Measurements from ENCODE around the gene DDA1. TPM values are rescaled to one million over a fixed set of nuclear protein-coding genes. Genes with fewer than 3 reads are reported as not detected.

DDA1 gene
- total and polyA plus RNA-seq, 10 of the 15 experiments (the other 5 are each of a cell fraction or from before 2014, with no cell fraction given) = 0.76 to 71.0 (median 39.4) TPM

DNA sequence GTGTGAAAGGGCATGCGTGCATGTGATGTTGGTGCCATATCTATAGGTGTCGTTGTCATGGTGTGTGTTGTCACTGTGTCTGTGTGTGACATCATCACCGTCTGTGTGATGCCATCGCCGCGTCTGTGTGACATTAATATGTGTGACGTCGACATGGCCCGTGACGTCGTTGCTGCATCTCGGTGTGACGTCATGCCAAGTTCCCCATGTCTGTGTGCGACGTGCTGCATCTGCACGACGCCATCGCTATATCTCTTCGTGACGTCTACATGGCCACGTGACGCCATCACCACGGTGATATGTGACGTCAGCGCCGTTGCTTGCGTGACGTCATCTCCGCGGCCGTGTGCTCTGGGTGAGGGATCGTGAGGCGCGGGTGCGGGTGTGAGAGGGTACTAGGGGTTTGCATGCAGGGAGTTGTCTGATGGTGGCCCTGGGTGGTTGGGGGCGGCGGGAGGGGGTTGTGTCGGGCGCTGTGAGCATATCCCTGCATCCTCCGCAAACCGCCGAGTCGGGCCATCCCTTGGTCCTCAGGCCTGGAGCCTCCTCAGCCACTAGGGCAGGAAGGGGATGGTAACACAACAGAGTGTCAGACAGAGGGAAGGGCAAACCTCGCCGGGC, 42.6 kb downstream of the DDA1 start (continued):
- TF ChIP-seq CBX5 (IDR thresholded peaks at IDR 0.05; ENCODE audit: low read depth) (no peak), ZNF384 (IDR thresholded peaks at IDR 0.05; ENCODE audit: borderline replicate concordance, low read depth, low read length) (no peak), SKIL (IDR thresholded peaks at IDR 0.05; ENCODE audit: low read depth, poor library complexity, severe bottlenecking) (no peak), IKZF2 (IDR thresholded peaks at IDR 0.05) (no peak)

- SMC1A ChIA-PET (ENCODE audit: uncharacterized antibody, unreplicated experiment) = interaction anchor here (0.7 to 1.4 kb wide), 2 partner anchors 33 to 743 kb away, joined by 3 read pairs; no protein-coding TSS in a partner anchor
- Histone ChIP-seq H3K79me2 (ENCODE audit: control insufficient read depth, insufficient read depth, low read length) (no peaks in the 10 kb centered on the region), H3K27me3 (replicated peaks in 1 of 2; ENCODE audit: control insufficient read depth in 2 of 2, insufficient read depth in 2 of 2, low read length in 1 of 2) (no peaks in the 10 kb centered on the region), H3K9ac (ENCODE audit: control insufficient read depth, insufficient read depth, low read length) (no peak overlapping the region), H3K9me3 (replicated peaks; ENCODE audit: control insufficient read depth, insufficient read depth, low read length) (no peaks in the 10 kb centered on the region), H3K4me1 (ENCODE audit: control insufficient read depth, insufficient read depth, low read length) (peaks cover 4% of the 10 kb centered on the region), H3K36me3 (ENCODE audit: control insufficient read depth in 2 of 2, insufficient read depth in 2 of 2, low read length in 1 of 2) (no peaks in the 10 kb centered on the region), H3K4me2 (ENCODE audit: control insufficient read depth, insufficient read depth) (no peak overlapping the region), H3K27ac (ENCODE audit: control insufficient read depth, insufficient read depth) (no peak overlapping the region), H2AFZ (ENCODE audit: control insufficient read depth, low read depth, low read length) (no peak overlapping the region), H3K4me3 (no peak overlapping the region), H4K20me1 (ENCODE audit: control insufficient read depth, insufficient read depth) (no peaks in the 10 kb centered on the region)
- TF ChIP-seq POLR2A (IDR thresholded peaks at IDR 0.05; ENCODE audit: low read depth, low read length) (no peak), ZNF207 (IDR thresholded peaks at IDR 0.05; ENCODE audit: borderline replicate concordance) (no peak), SKIL (IDR thresholded peaks at IDR 0.05; ENCODE audit: low read depth, poor library complexity, severe bottlenecking) (no peak), PML (IDR thresholded peaks at IDR 0.05; ENCODE audit: low read length) (no peak), EED (IDR thresholded peaks at IDR 0.05; ENCODE audit: low read depth) (no peak), SMARCA5 (IDR thresholded peaks at IDR 0.05) (no peak), RUNX3 (IDR thresholded peaks at IDR 0.05; ENCODE audit: low read length) (no peak), BRCA1 (IDR thresholded peaks at IDR 0.05; ENCODE audit: low read depth, low read length) (no peak)
- ATAC-seq = no peak
- no peak for FAIRE-seq
- intact Hi-C loops (cut with micrococcal nuclease; ENCODE audit: unreplicated experiment) (no loop called here), in situ Hi-C loops (cut with MboI) (no loop called here)
- CTCF ChIA-PET = interaction anchor here (0.8 kb wide), 1 partner anchor 36 kb away, joined by 4 read pairs; no protein-coding TSS in a partner anchor
- POLR2A ChIA-PET = no interaction called here
- RAD21 ChIA-PET (ENCODE audit: unreplicated experiment) = no interaction called here
- BruUV-seq (replicated peaks) = no TSS peak
- no peak for DNase-seq (ENCODE audit: low read depth, low spot score)
- WGBS (ENCODE audit: insufficient coverage, insufficient replicate concordance, low lambda C conversion rate, missing lambda C conversion rate) = 61% methylated on average over 14 of the region's 14 CpGs
Observed at GRCh38 chr19:17352608-17353280, 43.4 kb downstream of the DDA1 start.

All from GM12878 (cell line).